Psoas muscle (tissue), 8 donors: ENCODE results near the gene FAF1. TPM values are rescaled to one million over a fixed set of nuclear protein-coding genes. Genes with fewer than 3 reads are reported as not detected.

Source experiments
- ATAC-seq, 4 donors: fragments of 200-7000 bp; cut with Tn5 transposase; one replicate each; pipeline ENCODE4 v1.9.1; 2020; ENCODE audit warnings: moderate library complexity in 3 of 4, mild to moderate bottlenecking in 2 of 4
- DNase-seq, 2 donors: peaks; one replicate each; pipeline ENCODE4 v3.0.0-alpha.2; 2020
- H3K27ac ChIP-seq: fragments of 200-600 bp; one replicate; pipeline ENCODE4 v1.8.0; 2022
- H3K27me3 ChIP-seq, 3 donors: fragments of 200-600 bp in 1 of 3; one replicate each; pipeline versions ENCODE4 v1.6.1 to v1.8.0; 2013 to 2022; ENCODE audit warnings: low read length in 2 of 3, mild to moderate bottlenecking in 2 of 3, moderate library complexity in 1 of 3; ENCODE audit not compliant: insufficient read depth in 3 of 3
- H3K36me3 ChIP-seq, 2 donors: fragments of 200-600 bp in 1 of 2; one replicate each; pipeline versions ENCODE4 v1.6.1 to v1.8.0; 2013 to 2022; ENCODE audit warnings: low read depth in 1 of 2, mild to moderate bottlenecking in 1 of 2, moderate library complexity in 1 of 2; ENCODE audit not compliant: insufficient read depth in 1 of 2
- H3K4me1 ChIP-seq: fragments of 200-600 bp; one replicate; pipeline ENCODE4 v1.8.0; 2022
- H3K4me3 ChIP-seq: fragments of 200-600 bp; one replicate; pipeline ENCODE4 v1.8.0; 2022; ENCODE audit warnings: mild to moderate bottlenecking
- H3K9me3 ChIP-seq: fragments of 200-600 bp; one replicate; pipeline ENCODE4 v1.8.0; 2022
- CTCF ChIP-seq: fragments of 200-600 bp; IDR thresholded peaks from one replicate; pipeline ENCODE4 v1.8.0; 2022; ENCODE audit warnings: antibody characterized with exemption
- WGBS, 3 donors: extraction: QIAGEN DNeasy Blood & Tissue Kit; methylation state at CpG; one replicate each; pipeline versions ENCODE4 v1.1.6 to v1.1.7; 2013; 5-methylcytosine and 5-hydroxymethylcytosine counted together
- intact Hi-C, 2 donors: fragments of 100-400 bp; cut with DNase I; formaldehyde crosslinking; loops; one replicate each; pipeline versions ENCODE4 v1.11.0 to v1.14.2; 2022
- polyA plus RNA-seq, 3 donors: library from polyadenylated mRNA; stranded (reverse); fragments of 200-250 nt; gene quantifications; one replicate each; pipeline ENCODE4 v1.2.3, GENCODE V29; 2013
- total RNA-seq, 4 donors: library from RNA; stranded (reverse); fragmentation: NEBNext Ultra II Directional in 2 of 4; extraction: Animal tissue kit (Norgen Biotek cat#: 25700) in 2 of 4; gene quantifications; one replicate each; pipeline versions ENCODE4 v1.2.1 to v1.2.4, GENCODE V29; 2021 to 2023
- donor health status: healthy with polysubstance abuse.
- donor health status: DM: no; HTN: no; CAD: no; lungs with moderate emphysema.
- donor health status: Bipolar disorder and iron deficiency.
- donor health status: healthy.
- donor health status: DM: yes; HTN: yes; CAD: no.
- donor health status: DM: no; HTN: no; CAD: no.
- donor health status: DM: no; HTN: no; CAD: no.
- donor health status: DM: yes; HTN: yes; CAD: no.

The FAF1 gene
- total and polyA plus RNA-seq, 7 donors = 67.8 to 128 (median 108) TPM

GRCh38 chr1:50488876-50489275 lies 471.2 kb downstream of the FAF1 start:
- Histone ChIP-seq H3K36me3 (peaks cover 6 to 36% of the 10 kb centered on the region in 2 donors), H3K27ac (no peak overlapping the region), H3K9me3 (no peaks in the 10 kb centered on the region), H3K4me3 (no peak overlapping the region), H3K4me1 (no peaks in the 10 kb centered on the region), H3K27me3 (no peaks in the 10 kb centered on the region)
- DNase-seq (no peak), ATAC-seq (no peak)
- WGBS, 3 donors = 55 to 65% (median 59%) methylated on average over 1 of the region's 1 CpG
- intact Hi-C loops = no loop called here
- TF ChIP-seq CTCF = no peak

- Histone ChIP-seq H3K27me3 (no peaks in the 10 kb centered on the region), H3K9me3 (no peaks in the 10 kb centered on the region), H3K4me1 (no peaks in the 10 kb centered on the region), H3K27ac (no peak overlapping the region), H3K36me3 (peaks cover 6 to 36% of the 10 kb centered on the region in 2 donors), H3K4me3 (no peak overlapping the region)
- ATAC-seq = no peak
- no peak for DNase-seq
- no peak for TF ChIP-seq CTCF
- 87 to 90% (median 89%) methylated on average over 3 of the region's 3 CpGs for WGBS, 3 donors
- intact Hi-C loops = no loop called here
Measured at GRCh38 chr1:50488356-50488755, 471.7 kb downstream of the FAF1 start.

- Histone ChIP-seq H3K4me1 (no peaks in the 10 kb centered on the region), H3K36me3 (peaks cover 6 to 36% of the 10 kb centered on the region in 2 donors), H3K27ac (no peak overlapping the region), H3K27me3 (no peaks in the 10 kb centered on the region), H3K4me3 (no peak overlapping the region), H3K9me3 (no peaks in the 10 kb centered on the region)
- ATAC-seq = no peak
- no peak for DNase-seq
- no peak for TF ChIP-seq CTCF
- WGBS, 3 donors = 94 to 98% (median 96%) methylated on average over 1 of the region's 1 CpG
- intact Hi-C loops = no loop called here
Measured at GRCh38 chr1:50487725-50488124, 472.3 kb downstream of the FAF1 start.

- ATAC-seq = no peak
- Histone ChIP-seq H3K36me3 (peaks cover 0 to 4% of the 10 kb centered on the region in 2 donors), H3K27me3 (no peaks in the 10 kb centered on the region), H3K9me3 (no peaks in the 10 kb centered on the region), H3K4me1 (no peaks in the 10 kb centered on the region), H3K4me3 (no peak overlapping the region), H3K27ac (no peak overlapping the region)
- intact Hi-C loops = no loop called here
- WGBS, 3 donors = 93 to 98% (median 94%) methylated on average over 2 of the region's 2 CpGs
- no peak for DNase-seq
- no peak for TF ChIP-seq CTCF
Measured at GRCh38 chr1:50481142-50481736, 478.8 kb downstream of the FAF1 start.

- DNase-seq = no peak
- Histone ChIP-seq H3K36me3 (peaks cover 0 to 26% of the 10 kb centered on the region in 2 donors), H3K9me3 (no peaks in the 10 kb centered on the region), H3K4me1 (no peaks in the 10 kb centered on the region), H3K27me3 (no peaks in the 10 kb centered on the region), H3K27ac (no peak overlapping the region), H3K4me3 (no peak overlapping the region)
- ATAC-seq = no peak
- TF ChIP-seq CTCF = no peak
- WGBS, 3 donors = 91 to 99% (median 98%) methylated on average over 1 of the region's 1 CpG
- intact Hi-C loops = no loop called here
Measured at GRCh38 chr1:50476800-50477199, 483.3 kb downstream of the FAF1 start.
